GM23338 (cell line): Measurements from ENCODE around the gene KRT2. TPM values are rescaled to one million over a fixed set of nuclear protein-coding genes. Genes with fewer than 3 reads are reported as not detected.

Source experiments
- ATAC-seq: fragments of 200-7000 bp; cut with Tn5 transposase; 3 replicates; pipeline ENCODE4 v1.9.1; 2020
- DNase-seq: peaks from one replicate; pipeline ENCODE4 v3.0.0-alpha.2; 2015; ENCODE audit warnings: low spot score
- H2AFZ ChIP-seq: fragments of 200-600 bp; sonication (generic); 2 replicates; pipeline ENCODE4 v1.8.0; 2016; ENCODE audit warnings: antibody characterized with exemption, mild to moderate bottlenecking, moderate library complexity
- H3F3A ChIP-seq: fragments of 200-600 bp; sonication (generic); replicated peaks from 2 replicates; pipeline ENCODE4 v1.8.0; 2017; ENCODE audit warnings: antibody characterized with exemption, mixed run types, low read depth
- H3K27ac ChIP-seq: fragments of 200-600 bp; sonication (generic); 2 replicates; pipeline ENCODE4 v1.6.1; 2016; ENCODE audit warnings: low read depth
- H3K27me3 ChIP-seq: fragments of 200-600 bp; sonication (generic); 2 replicates; pipeline ENCODE4 v1.8.0; 2016; ENCODE audit warnings: mild to moderate bottlenecking, mixed run types, moderate library complexity; ENCODE audit not compliant: insufficient read depth
- H3K36me3 ChIP-seq: fragments of 200-600 bp; sonication (generic); 2 replicates; pipeline ENCODE4 v1.8.0; 2016; ENCODE audit warnings: mild to moderate bottlenecking; ENCODE audit not compliant: insufficient read depth
- H3K4me1 ChIP-seq: fragments of 200-600 bp; sonication (generic); 2 replicates; pipeline ENCODE4 v1.8.0; 2016; ENCODE audit warnings: mild to moderate bottlenecking, moderate library complexity; ENCODE audit not compliant: insufficient read depth
- H3K4me2 ChIP-seq: fragments of 200-600 bp; sonication (generic); 2 replicates; pipeline ENCODE4 v1.7.1; 2017; ENCODE audit warnings: mixed run types
- H3K4me3 ChIP-seq: fragments of 200-600 bp; sonication (generic); 2 replicates; pipeline ENCODE4 v1.6.1; 2016; ENCODE audit warnings: mixed run types
- H3K79me2 ChIP-seq: fragments of 200-600 bp; sonication (generic); replicated peaks from 2 replicates; pipeline ENCODE4 v1.8.0; 2017; ENCODE audit warnings: mild to moderate bottlenecking; ENCODE audit not compliant: insufficient read depth
- H3K9me2 ChIP-seq: fragments of 200-600 bp; sonication (generic); 2 replicates; pipeline ENCODE4 v1.8.0; 2017; ENCODE audit not compliant: insufficient read depth
- H4K20me1 ChIP-seq: fragments of 200-600 bp; sonication (generic); replicated peaks from 2 replicates; pipeline ENCODE4 v1.8.0; 2017; ENCODE audit warnings: mild to moderate bottlenecking; ENCODE audit not compliant: insufficient read depth
- H3K27ac Mint-ChIP-seq: 2 replicates; pipeline ENCODE4 v1.8.0; 2020; ENCODE audit warnings: inconsistent platforms, mild to moderate bottlenecking, moderate library complexity, mixed read lengths
- H3K27me3 Mint-ChIP-seq: 3 replicates; pipeline ENCODE4 v1.8.0; 2022; ENCODE audit warnings: low read depth, mild to moderate bottlenecking, moderate library complexity, mixed read lengths, inconsistent platforms; ENCODE audit not compliant: insufficient read depth, poor library complexity
- H3K36me3 Mint-ChIP-seq: 3 replicates; pipeline ENCODE4 v1.8.0; 2021; ENCODE audit warnings: low read depth, mild to moderate bottlenecking, inconsistent platforms, moderate library complexity, mixed read lengths
- H3K4me1 Mint-ChIP-seq: 3 replicates; pipeline ENCODE4 v1.8.0; 2020; ENCODE audit warnings: mild to moderate bottlenecking, inconsistent platforms, mixed read lengths
- H3K4me3 Mint-ChIP-seq: 3 replicates; pipeline ENCODE4 v1.8.0; 2021; ENCODE audit warnings: moderate library complexity, mild to moderate bottlenecking, inconsistent platforms, mixed read lengths
- H3K9me3 Mint-ChIP-seq: 3 replicates; pipeline ENCODE4 v1.8.0; 2020; ENCODE audit warnings: moderate library complexity, mild to moderate bottlenecking, inconsistent platforms, mixed read lengths
- EZH2 ChIP-seq: fragments of 200-600 bp; sonication (generic); IDR thresholded peaks from one replicate; pipeline ENCODE4 v1.8.0; 2017; ENCODE audit warnings: antibody characterized with exemption, mild to moderate bottlenecking, low read depth; ENCODE audit not compliant: unreplicated experiment
- EZH2phosphoT487 ChIP-seq: fragments of 200-600 bp; sonication (generic); IDR thresholded peaks from one replicate; pipeline ENCODE4 v1.8.1; 2018; ENCODE audit warnings: antibody characterized with exemption; ENCODE audit not compliant: unreplicated experiment
- NANOG ChIP-seq: IDR thresholded peaks from 2 replicates; pipeline ENCODE4 v1.6.1; 2016; ENCODE audit warnings: antibody characterized with exemption, borderline replicate concordance
- POLR2AphosphoS5 ChIP-seq: IDR thresholded peaks from 2 replicates; pipeline ENCODE4 v1.6.1; 2016; ENCODE audit warnings: antibody characterized with exemption, low read depth
- ZNF114 ChIP-seq: fragments of 250-450 bp; sonication (Bioruptor Pico); IDR thresholded peaks from 2 replicates; pipeline ENCODE4 v1.5.0; 2020; ENCODE audit warnings: mild to moderate bottlenecking, moderate library complexity
- ZNF331 ChIP-seq: fragments of 250-450 bp; sonication (Bioruptor Pico); IDR thresholded peaks from 2 replicates; pipeline ENCODE4 v1.5.0; 2020; ENCODE audit warnings: low read depth, mild to moderate bottlenecking, moderate library complexity
- polyA plus RNA-seq: library from polyadenylated mRNA; unstranded; fragments of >200 nt; fragmentation: Nextera tagmentation; extraction: Ambion mirVana; gene quantifications from 2 replicates; pipeline ENCODE4 v1.2.1, GENCODE V29; 2016
- total RNA-seq: library from RNA; depleted of rRNA; stranded (reverse); fragments of >200 nt; shearing (Covaris generic); gene quantifications from 2 replicates; pipeline ENCODE4 v1.2.3, GENCODE V29; 2014
- TF ChIP-seq, protein P1 (sequence below), 2 experiments: fragments of 200-600 bp in 1 of 2; sonication (generic) in 1 of 2; conservative IDR thresholded peaks; 2 replicates each; pipeline versions ENCODE4 v1.5.1 to v1.6.1; 2016 to 2017; ENCODE audit warnings: antibody characterized with exemption in 2 of 2, low read depth in 2 of 2, mild to moderate bottlenecking in 2 of 2, moderate library complexity in 1 of 2
- TF ChIP-seq, protein P2 (sequence below): fragments of 250-450 bp; sonication (Bioruptor Pico); IDR thresholded peaks from 2 replicates; pipeline ENCODE4 v1.5.0; 2020; ENCODE audit warnings: mild to moderate bottlenecking, moderate library complexity

Gene KRT2
- total and polyA plus RNA-seq, 2 experiments from 2014 or later = not detected

DNA sequence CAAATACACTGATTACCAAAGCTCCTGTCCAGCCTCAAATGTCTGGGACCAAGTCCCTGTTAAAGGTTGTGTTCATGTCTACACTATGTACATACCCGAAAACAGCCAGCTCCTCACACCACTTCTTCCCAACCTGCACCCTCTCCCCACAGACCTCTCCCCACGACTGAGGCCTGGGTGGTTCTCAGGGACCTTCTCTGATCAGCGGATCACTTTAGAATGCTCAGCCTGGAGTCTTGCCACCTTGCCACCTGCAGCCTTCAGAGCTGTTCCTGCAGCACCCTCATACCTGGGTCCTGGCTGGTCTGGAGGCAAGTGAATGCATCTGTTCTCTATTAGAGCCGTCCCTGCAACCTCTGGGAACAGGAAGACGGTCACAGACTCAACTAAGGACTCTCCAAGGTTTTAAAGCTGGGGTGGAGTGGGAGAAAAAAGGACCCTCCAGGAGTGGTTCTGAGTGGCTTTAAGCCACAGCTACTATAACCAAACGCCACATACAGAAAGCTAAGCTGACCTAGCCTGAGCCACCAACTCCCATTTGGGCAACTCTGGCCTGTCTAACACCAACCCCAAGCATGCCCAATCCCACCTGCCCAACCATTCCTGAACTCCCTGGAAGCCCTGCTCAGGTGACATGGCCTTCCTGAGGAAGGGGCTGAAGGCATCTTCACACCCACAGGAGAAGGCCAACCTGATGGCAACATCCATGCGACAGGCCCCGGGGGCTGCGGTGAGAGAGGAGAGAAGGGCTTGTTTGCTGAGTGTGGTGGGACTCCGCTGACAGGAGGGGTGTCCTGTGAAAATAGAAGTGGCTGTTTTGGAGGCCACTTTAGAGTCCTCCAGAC lies 8.6 kb downstream of the KRT2 start:
- Mint-ChIP-seq H3K4me3 (no peak overlapping the region), H3K4me1 (no peaks in the 10 kb centered on the region), H3K27me3 (no peaks in the 10 kb centered on the region), H3K36me3 (no peaks in the 10 kb centered on the region), H3K9me3 (no peaks in the 10 kb centered on the region), H3K27ac (no peak overlapping the region)
- no peaks in the 10 kb centered on the region for H3K4me1 ChIP-seq
- H2AFZ ChIP-seq = no peak overlapping the region
- H3K36me3 ChIP-seq = no peaks in the 10 kb centered on the region
- no peaks in the 10 kb centered on the region for H3K79me2 ChIP-seq
- DNase-seq = no peak
- H3K9me2 ChIP-seq = no peaks in the 10 kb centered on the region
- no peaks in the 10 kb centered on the region for H3K27me3 ChIP-seq
- no peaks in the 10 kb centered on the region for H3F3A ChIP-seq
- no peak for ATAC-seq
- H3K4me3 ChIP-seq = no peak overlapping the region
- H3K4me2 ChIP-seq = no peak overlapping the region
- H3K27ac ChIP-seq = no peak overlapping the region
- TF ChIP-seq POLR2AphosphoS5 (no peak), ZNF331 (CRISPR knock-in tag) (no peak), NANOG (no peak), ZNF114 (CRISPR knock-in tag) (no peak), EZH2 (no peak), EZH2phosphoT487 (no peak)
- TF ChIP-seq, protein P1, sequence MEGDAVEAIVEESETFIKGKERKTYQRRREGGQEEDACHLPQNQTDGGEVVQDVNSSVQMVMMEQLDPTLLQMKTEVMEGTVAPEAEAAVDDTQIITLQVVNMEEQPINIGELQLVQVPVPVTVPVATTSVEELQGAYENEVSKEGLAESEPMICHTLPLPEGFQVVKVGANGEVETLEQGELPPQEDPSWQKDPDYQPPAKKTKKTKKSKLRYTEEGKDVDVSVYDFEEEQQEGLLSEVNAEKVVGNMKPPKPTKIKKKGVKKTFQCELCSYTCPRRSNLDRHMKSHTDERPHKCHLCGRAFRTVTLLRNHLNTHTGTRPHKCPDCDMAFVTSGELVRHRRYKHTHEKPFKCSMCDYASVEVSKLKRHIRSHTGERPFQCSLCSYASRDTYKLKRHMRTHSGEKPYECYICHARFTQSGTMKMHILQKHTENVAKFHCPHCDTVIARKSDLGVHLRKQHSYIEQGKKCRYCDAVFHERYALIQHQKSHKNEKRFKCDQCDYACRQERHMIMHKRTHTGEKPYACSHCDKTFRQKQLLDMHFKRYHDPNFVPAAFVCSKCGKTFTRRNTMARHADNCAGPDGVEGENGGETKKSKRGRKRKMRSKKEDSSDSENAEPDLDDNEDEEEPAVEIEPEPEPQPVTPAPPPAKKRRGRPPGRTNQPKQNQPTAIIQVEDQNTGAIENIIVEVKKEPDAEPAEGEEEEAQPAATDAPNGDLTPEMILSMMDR (conservative IDR thresholded peaks at IDR 0.05; ENCODE audit: low read depth in 2 of 2) = no peak
- TF ChIP-seq, protein P2, sequence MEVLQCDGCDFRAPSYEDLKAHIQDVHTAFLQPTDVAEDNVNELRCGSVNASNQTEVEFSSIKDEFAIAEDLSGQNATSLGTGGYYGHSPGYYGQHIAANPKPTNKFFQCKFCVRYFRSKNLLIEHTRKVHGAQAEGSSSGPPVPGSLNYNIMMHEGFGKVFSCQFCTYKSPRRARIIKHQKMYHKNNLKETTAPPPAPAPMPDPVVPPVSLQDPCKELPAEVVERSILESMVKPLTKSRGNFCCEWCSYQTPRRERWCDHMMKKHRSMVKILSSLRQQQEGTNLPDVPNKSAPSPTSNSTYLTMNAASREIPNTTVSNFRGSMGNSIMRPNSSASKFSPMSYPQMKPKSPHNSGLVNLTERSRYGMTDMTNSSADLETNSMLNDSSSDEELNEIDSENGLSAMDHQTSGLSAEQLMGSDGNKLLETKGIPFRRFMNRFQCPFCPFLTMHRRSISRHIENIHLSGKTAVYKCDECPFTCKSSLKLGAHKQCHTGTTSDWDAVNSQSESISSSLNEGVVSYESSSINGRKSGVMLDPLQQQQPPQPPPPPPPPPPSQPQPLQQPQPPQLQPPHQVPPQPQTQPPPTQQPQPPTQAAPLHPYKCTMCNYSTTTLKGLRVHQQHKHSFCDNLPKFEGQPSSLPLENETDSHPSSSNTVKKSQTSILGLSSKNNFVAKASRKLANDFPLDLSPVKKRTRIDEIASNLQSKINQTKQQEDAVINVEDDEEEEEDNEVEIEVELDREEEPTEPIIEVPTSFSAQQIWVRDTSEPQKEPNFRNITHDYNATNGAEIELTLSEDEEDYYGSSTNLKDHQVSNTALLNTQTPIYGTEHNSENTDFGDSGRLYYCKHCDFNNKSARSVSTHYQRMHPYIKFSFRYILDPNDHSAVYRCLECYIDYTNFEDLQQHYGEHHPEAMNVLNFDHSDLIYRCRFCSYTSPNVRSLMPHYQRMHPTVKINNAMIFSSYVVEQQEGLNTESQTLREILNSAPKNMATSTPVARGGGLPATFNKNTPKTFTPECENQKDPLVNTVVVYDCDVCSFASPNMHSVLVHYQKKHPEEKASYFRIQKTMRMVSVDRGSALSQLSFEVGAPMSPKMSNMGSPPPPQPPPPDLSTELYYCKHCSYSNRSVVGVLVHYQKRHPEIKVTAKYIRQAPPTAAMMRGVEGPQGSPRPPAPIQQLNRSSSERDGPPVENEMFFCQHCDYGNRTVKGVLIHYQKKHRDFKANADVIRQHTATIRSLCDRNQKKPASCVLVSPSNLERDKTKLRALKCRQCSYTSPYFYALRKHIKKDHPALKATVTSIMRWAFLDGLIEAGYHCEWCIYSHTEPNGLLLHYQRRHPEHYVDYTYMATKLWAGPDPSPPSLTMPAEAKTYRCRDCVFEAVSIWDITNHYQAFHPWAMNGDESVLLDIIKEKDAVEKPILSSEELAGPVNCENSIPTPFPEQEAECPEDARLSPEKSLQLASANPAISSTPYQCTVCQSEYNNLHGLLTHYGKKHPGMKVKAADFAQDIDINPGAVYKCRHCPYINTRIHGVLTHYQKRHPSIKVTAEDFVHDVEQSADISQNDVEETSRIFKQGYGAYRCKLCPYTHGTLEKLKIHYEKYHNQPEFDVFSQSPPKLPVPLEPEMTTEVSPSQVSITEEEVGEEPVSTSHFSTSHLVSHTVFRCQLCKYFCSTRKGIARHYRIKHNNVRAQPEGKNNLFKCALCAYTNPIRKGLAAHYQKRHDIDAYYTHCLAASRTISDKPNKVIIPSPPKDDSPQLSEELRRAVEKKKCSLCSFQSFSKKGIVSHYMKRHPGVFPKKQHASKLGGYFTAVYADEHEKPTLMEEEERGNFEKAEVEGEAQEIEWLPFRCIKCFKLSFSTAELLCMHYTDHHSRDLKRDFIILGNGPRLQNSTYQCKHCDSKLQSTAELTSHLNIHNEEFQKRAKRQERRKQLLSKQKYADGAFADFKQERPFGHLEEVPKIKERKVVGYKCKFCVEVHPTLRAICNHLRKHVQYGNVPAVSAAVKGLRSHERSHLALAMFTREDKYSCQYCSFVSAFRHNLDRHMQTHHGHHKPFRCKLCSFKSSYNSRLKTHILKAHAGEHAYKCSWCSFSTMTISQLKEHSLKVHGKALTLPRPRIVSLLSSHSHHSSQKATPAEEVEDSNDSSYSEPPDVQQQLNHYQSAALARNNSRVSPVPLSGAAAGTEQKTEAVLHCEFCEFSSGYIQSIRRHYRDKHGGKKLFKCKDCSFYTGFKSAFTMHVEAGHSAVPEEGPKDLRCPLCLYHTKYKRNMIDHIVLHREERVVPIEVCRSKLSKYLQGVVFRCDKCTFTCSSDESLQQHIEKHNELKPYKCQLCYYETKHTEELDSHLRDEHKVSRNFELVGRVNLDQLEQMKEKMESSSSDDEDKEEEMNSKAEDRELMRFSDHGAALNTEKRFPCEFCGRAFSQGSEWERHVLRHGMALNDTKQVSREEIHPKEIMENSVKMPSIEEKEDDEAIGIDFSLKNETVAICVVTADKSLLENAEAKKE (CRISPR knock-in tag) = no peak
- no peaks in the 10 kb centered on the region for H4K20me1 ChIP-seq
